OCI-LY1 (cell line): ENCODE measurements around the gene ARL14.

Source experiments
- EZH2 ChIP-seq: fragments of 200-600 bp; sonication (generic), shearing (Covaris generic); IDR thresholded peaks from 2 replicates; pipeline ENCODE4 v1.8.0; 2017; ENCODE audit warnings: borderline replicate concordance, mixed run types, mild to moderate bottlenecking, antibody characterized with exemption, low read length, moderate library complexity, mixed read lengths
- TF ChIP-seq, protein P1 (sequence below): fragments of 200-600 bp; sonication (generic), shearing (Covaris generic); IDR thresholded peaks from 2 replicates; pipeline ENCODE4 v1.5.1; 2017; ENCODE audit warnings: mild to moderate bottlenecking, antibody characterized with exemption, low read length, moderate library complexity, mixed read lengths

- TF ChIP-seq, protein P1, sequence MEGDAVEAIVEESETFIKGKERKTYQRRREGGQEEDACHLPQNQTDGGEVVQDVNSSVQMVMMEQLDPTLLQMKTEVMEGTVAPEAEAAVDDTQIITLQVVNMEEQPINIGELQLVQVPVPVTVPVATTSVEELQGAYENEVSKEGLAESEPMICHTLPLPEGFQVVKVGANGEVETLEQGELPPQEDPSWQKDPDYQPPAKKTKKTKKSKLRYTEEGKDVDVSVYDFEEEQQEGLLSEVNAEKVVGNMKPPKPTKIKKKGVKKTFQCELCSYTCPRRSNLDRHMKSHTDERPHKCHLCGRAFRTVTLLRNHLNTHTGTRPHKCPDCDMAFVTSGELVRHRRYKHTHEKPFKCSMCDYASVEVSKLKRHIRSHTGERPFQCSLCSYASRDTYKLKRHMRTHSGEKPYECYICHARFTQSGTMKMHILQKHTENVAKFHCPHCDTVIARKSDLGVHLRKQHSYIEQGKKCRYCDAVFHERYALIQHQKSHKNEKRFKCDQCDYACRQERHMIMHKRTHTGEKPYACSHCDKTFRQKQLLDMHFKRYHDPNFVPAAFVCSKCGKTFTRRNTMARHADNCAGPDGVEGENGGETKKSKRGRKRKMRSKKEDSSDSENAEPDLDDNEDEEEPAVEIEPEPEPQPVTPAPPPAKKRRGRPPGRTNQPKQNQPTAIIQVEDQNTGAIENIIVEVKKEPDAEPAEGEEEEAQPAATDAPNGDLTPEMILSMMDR: no peak
- no peak for TF ChIP-seq EZH2
These were observed 27.0 kb downstream of the ARL14 start for GRCh38 chr3:160703974-160704373.
